Caco-2 (cell line): ENCODE data around the gene CHST12. TPM values are rescaled to one million over a fixed set of nuclear protein-coding genes. Genes with fewer than 3 reads are reported as not detected.

ENCODE experiments used
- BruUV-seq: library from RNA; stranded (reverse); fragments of 400-500 nt; replicated peaks from 2 replicates; lab custom pipeline; 2021; lab: Mats Ljungman, UMichigan
- CTCF ChIA-PET: fragments of 300-600 bp; sonication (Branson Sonifier 250); formaldehyde crosslinking; loops from one replicate; lab custom pipeline; 2022; ENCODE audit warnings: antibody characterized with exemption; lab: Charles Lee
- POLR2A ChIA-PET: fragments of 300-600 bp; sonication (Branson Sonifier 250); formaldehyde crosslinking; loops from one replicate; lab custom pipeline; 2022; ENCODE audit warnings: antibody characterized with exemption; lab: Charles Lee
- DNase-seq, 2 experiments: peaks; one replicate each; pipeline versions ENCODE4 v3.0.0 to v3.0.0-alpha.2; 2020 to 2022
- H3K27me3 ChIP-seq: replicated peaks from 2 replicates; pipeline ENCODE4 v1.6.0; 2011; ENCODE audit warnings: low read length; ENCODE audit not compliant: control insufficient read depth, insufficient read depth
- H3K36me3 ChIP-seq: 2 replicates; pipeline ENCODE4 v1.5.1; 2011; ENCODE audit warnings: low read length; ENCODE audit not compliant: control insufficient read depth, insufficient read depth
- H3K4me1 ChIP-seq: fragments of 250-450 bp; sonication (Bioruptor Pico); 2 replicates; pipeline ENCODE4 v1.5.1; 2020; ENCODE audit warnings: mild to moderate bottlenecking
- H3K4me3 ChIP-seq: 2 replicates; pipeline ENCODE4 v1.5.1; 2011; ENCODE audit warnings: low read depth, mild to moderate bottlenecking, control low read depth, low read length
- H3K9me3 ChIP-seq: fragments of 250-450 bp; sonication (Bioruptor Pico); 2 replicates; pipeline ENCODE4 v1.5.1; 2020; ENCODE audit warnings: mild to moderate bottlenecking, moderate library complexity
- H3K27ac Mint-ChIP-seq: one replicate; pipeline ENCODE4 v1.8.0; 2022; ENCODE audit warnings: mixed read lengths; ENCODE audit not compliant: unreplicated experiment
- H3K27me3 Mint-ChIP-seq: one replicate; pipeline ENCODE4 v1.8.0; 2022; ENCODE audit warnings: mixed read lengths; ENCODE audit not compliant: insufficient read depth, unreplicated experiment
- H3K36me3 Mint-ChIP-seq: one replicate; pipeline ENCODE4 v1.8.0; 2022; ENCODE audit warnings: mild to moderate bottlenecking, mixed read lengths; ENCODE audit not compliant: insufficient read depth, unreplicated experiment
- H3K4me1 Mint-ChIP-seq: one replicate; pipeline ENCODE4 v1.8.0; 2022; ENCODE audit warnings: low read depth, mixed read lengths; ENCODE audit not compliant: unreplicated experiment
- H3K4me3 Mint-ChIP-seq: one replicate; pipeline ENCODE4 v1.8.0; 2022; ENCODE audit warnings: mild to moderate bottlenecking, moderate library complexity, mixed read lengths; ENCODE audit not compliant: unreplicated experiment
- H3K9me3 Mint-ChIP-seq: one replicate; pipeline ENCODE4 v1.8.0; 2022; ENCODE audit warnings: mixed read lengths; ENCODE audit not compliant: unreplicated experiment
- CTCF ChIP-seq, 2 experiments: fragments of 200-600 bp in 1 of 2; IDR thresholded peaks; 1 replicate in 1 of 2; 2 replicates in 1 of 2; pipeline versions ENCODE4 v1.5.1 to v1.8.0; 2011 to 2022; ENCODE audit warnings: antibody characterized with exemption in 1 of 2, control low read depth in 1 of 2, inconsistent platforms in 1 of 2, low read depth in 1 of 2, low read length in 1 of 2, mild to moderate bottlenecking in 1 of 2, moderate library complexity in 1 of 2; ENCODE audit not compliant: insufficient read depth in 1 of 2, severe bottlenecking in 1 of 2, unreplicated experiment in 1 of 2
- intact Hi-C: fragments of 100-400 bp; cut with micrococcal nuclease; formaldehyde crosslinking; loops from one replicate; pipeline ENCODE4 v1.10.0; 2022; ENCODE audit not compliant: unreplicated experiment
- total RNA-seq: library from RNA; stranded (reverse); gene quantifications from 2 replicates; pipeline ENCODE4 v1.2.3, GENCODE V29; 2022

Gene CHST12
- total RNA-seq, 1 experiment from 2014 or later = 28.0 TPM

DNA sequence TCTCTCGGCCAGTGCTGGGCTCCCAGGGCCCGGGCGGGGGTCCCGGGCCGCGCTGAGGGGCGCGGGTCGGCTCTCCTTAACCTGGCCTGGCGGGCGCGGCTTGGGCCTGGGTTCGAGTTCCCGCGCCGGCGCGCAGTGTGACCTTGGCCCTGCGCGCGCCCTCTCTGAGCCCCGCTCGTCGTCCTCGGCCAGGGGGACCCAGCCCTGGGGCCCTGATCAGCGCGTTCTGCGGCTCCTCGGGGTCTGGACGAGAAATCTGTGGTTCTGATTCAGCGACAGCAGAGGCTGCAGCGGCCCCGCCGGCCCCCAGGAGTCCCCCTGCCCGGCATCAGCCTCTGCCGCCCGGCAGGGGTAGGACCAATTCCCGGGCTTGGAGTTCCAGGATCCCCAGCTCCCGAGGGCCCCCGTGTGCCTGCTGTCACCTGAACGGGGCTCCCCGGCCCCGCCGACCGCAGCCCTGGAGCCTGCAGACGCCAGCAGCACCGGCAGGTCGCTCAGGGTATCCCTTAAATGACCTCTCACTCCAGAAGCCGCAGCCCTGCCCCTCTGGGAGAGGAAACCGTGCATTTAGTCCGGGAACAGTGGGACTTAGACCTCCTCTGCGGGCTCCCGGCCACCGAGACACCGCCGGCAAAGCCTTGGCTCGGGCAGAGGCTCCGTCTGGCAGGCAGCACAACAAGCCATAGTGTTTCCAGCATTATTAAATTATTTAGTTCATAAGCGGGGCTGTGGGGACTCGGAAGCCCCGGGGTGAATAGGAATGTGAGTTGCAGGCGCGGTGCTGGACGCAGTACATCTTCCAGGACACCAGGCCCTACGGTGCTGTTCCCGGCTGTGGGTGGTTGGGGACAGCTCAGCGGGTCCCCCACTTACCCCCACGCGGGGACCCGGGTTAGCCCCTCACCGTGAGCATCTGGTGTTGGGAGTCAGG lies 572 bp downstream of the CHST12 start:
- Histone ChIP-seq H3K9me3 (no peaks in the 10 kb centered on the region), H3K4me3 (peak overlapping the region; percentile 79), H3K27me3 (no peaks in the 10 kb centered on the region), H3K36me3 (no peaks in the 10 kb centered on the region), H3K4me1 (peaks cover 6% of the 10 kb centered on the region; the same call in 1 of the 2 replicates)
- H3K4me3 Mint-ChIP-seq = peak overlapping the region; percentile 76
- CTCF ChIA-PET = interaction anchor here (0.6 to 1.9 kb wide), 6 partner anchors 37 to 67 kb away, joined by 3 to 5 read pairs (median 3); no protein-coding TSS in a partner anchor
- TF ChIP-seq CTCF (IDR thresholded peaks at IDR 0.05; ENCODE audit: insufficient read depth in 1 of 2, low read depth in 1 of 2, low read length in 1 of 2, severe bottlenecking in 1 of 2, unreplicated experiment in 1 of 2) = peak in 1 of 2 experiments; percentile 19
- peaks cover 17% of the 10 kb centered on the region for H3K36me3 Mint-ChIP-seq
- BruUV-seq = no TSS peak
- peak; percentile 55 to 64 for DNase-seq
- POLR2A ChIA-PET = interaction anchor here (0.5 to 1.0 kb wide), 5 partner anchors 8 to 172 kb away, joined by 3 to 6 read pairs (median 3); partner anchors contain the start of genes EIF3B and MAD1L1
- no peaks in the 10 kb centered on the region for H3K27me3 Mint-ChIP-seq
- intact Hi-C loops = loop anchor here (2.0 to 10.0 kb wide), 2 partner anchors 37 to 151 kb away; partner anchors contain the start of genes BRAT1 and IQCE
- no peak overlapping the region for H3K27ac Mint-ChIP-seq
- no peaks in the 10 kb centered on the region for H3K9me3 Mint-ChIP-seq
- H3K4me1 Mint-ChIP-seq = peaks cover 26% of the 10 kb centered on the region

DNA sequence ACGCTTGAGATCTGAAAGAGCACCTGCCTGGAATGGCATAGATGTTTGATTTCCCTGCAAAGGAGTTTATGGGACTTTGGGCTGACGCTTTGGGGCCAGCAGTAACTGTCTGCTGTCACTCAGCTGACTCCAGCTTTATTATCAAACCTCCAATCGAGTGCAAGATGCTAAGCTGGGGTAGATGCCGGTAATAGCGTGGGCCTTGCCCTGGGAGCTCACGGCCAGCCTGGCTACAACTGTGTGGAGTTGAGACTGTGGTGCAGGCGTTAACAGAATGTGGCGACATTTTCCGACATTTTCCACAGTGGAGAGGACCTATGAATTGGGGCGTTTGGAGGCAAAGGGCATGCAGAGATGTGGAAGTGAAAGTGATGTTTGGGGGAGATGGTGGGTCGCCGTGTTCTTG lies 1.3 kb downstream of the CHST12 start:
- POLR2A ChIA-PET = no interaction called here
- intact Hi-C loops = loop anchor here (10.0 kb wide), 1 partner anchor 150 kb away; the partner anchor contains the start of genes BRAT1 and IQCE
- CTCF ChIA-PET = interaction anchor here (1.4 kb wide), 1 partner anchor 47 kb away, joined by 3 read pairs; no protein-coding TSS in a partner anchor

More for the DNA sequence above, 1.3 kb downstream of the CHST12 start:
- DNase-seq = no peak
- no peaks in the 10 kb centered on the region for H3K9me3 ChIP-seq
- no peaks in the 10 kb centered on the region for H3K9me3 Mint-ChIP-seq
- H3K4me3 ChIP-seq = peak overlapping the region; percentile 79
- H3K36me3 Mint-ChIP-seq = peaks cover 17% of the 10 kb centered on the region
- H3K36me3 ChIP-seq = no peaks in the 10 kb centered on the region
- H3K27me3 ChIP-seq = no peaks in the 10 kb centered on the region
- no peak overlapping the region for H3K27ac Mint-ChIP-seq
- TF ChIP-seq CTCF (IDR thresholded peaks at IDR 0.05; ENCODE audit: insufficient read depth in 1 of 2, low read depth in 1 of 2, low read length in 1 of 2, severe bottlenecking in 1 of 2, unreplicated experiment in 1 of 2) = no peak
- peaks cover 6% of the 10 kb centered on the region; the same call in 1 of the 2 replicates for H3K4me1 ChIP-seq
- H3K27me3 Mint-ChIP-seq = no peaks in the 10 kb centered on the region
- H3K4me3 Mint-ChIP-seq = peak overlapping the region; percentile 76
- H3K4me1 Mint-ChIP-seq = peaks cover 31% of the 10 kb centered on the region
- BruUV-seq = TSS peak; percentile 26
